WERI-Rb-1 (cell line): ENCODE data around the gene JAKMIP2.
"Not testable (repeated sequence)": the region's sequence is repeated elsewhere in the genome, so short reads cannot be mapped to it uniquely, and the experiment has no call there.

Source experiments
- DNase-seq: peaks from one replicate; pipeline ENCODE4 v3.0.0-alpha.2; 2020
- H3K27ac ChIP-seq: fragments of 250-450 bp; sonication (Bioruptor Pico); 2 replicates; pipeline ENCODE4 v1.5.1; 2020; ENCODE audit warnings: mild to moderate bottlenecking, moderate library complexity
- H3K27me3 ChIP-seq: fragments of 250-450 bp; sonication (Bioruptor Pico); 2 replicates; pipeline ENCODE4 v1.5.1; 2021; ENCODE audit warnings: mild to moderate bottlenecking, low read depth, moderate library complexity; ENCODE audit not compliant: insufficient read depth, severe bottlenecking
- H3K36me3 ChIP-seq: fragments of 250-450 bp; sonication (Bioruptor Pico); 2 replicates; pipeline ENCODE4 v1.5.1; 2020; ENCODE audit warnings: mild to moderate bottlenecking, moderate library complexity
- H3K4me3 ChIP-seq: 2 replicates; pipeline ENCODE4 v1.5.1; 2011; ENCODE audit warnings: low read depth, mild to moderate bottlenecking, control low read depth, low read length
- H3K9me3 ChIP-seq: fragments of 250-450 bp; sonication (Bioruptor Pico); 2 replicates; pipeline ENCODE4 v1.5.1; 2021; ENCODE audit warnings: mild to moderate bottlenecking, moderate library complexity; ENCODE audit not compliant: severe bottlenecking
- CTCF ChIP-seq: IDR thresholded peaks from 2 replicates; pipeline ENCODE4 v1.5.1; 2011; ENCODE audit warnings: low read depth, mild to moderate bottlenecking, control low read depth, inconsistent platforms, low read length

The JAKMIP2 gene

GRCh38 chr5:147636729-147636984 lies 145.9 kb downstream of the JAKMIP2 start:
- no peaks in the 10 kb centered on the region for H3K36me3 ChIP-seq

GRCh38 chr5:147635882-147636728 lies 146.4 kb downstream of the JAKMIP2 start:
- Histone ChIP-seq H3K36me3 (no peaks in the 10 kb centered on the region), H3K9me3 (no peaks in the 10 kb centered on the region), H3K4me3 (no peak overlapping the region), H3K27me3 (no peaks in the 10 kb centered on the region), H3K27ac (no peak overlapping the region)
- no peak for DNase-seq
- TF ChIP-seq CTCF = no peak

More at GRCh38 chr5:147636729-147636984, 145.9 kb downstream of the JAKMIP2 start:
- no peak for DNase-seq
- Histone ChIP-seq H3K27me3 (no peaks in the 10 kb centered on the region), H3K9me3 (no peaks in the 10 kb centered on the region), H3K27ac (no peak overlapping the region), H3K4me3 (no peak overlapping the region)
- no peak for TF ChIP-seq CTCF

- H3K27me3 ChIP-seq, H3K36me3 ChIP-seq, H3K4me3 ChIP-seq, DNase-seq, H3K9me3 ChIP-seq, H3K27ac ChIP-seq: not testable (repeated sequence)
Measured at GRCh38 chr5:147635439-147635838, 147.1 kb downstream of the JAKMIP2 start.

GRCh38 chr5:147633173-147633572 lies 149.4 kb downstream of the JAKMIP2 start:
- H3K27ac ChIP-seq = no peak overlapping the region
- no peak for DNase-seq
- no peak for TF ChIP-seq CTCF

GRCh38 chr5:147631428-147632003 lies 151.0 kb downstream of the JAKMIP2 start:
- DNase-seq = no peak

More at GRCh38 chr5:147633173-147633572, 149.4 kb downstream of the JAKMIP2 start:
- no peak overlapping the region for H3K4me3 ChIP-seq
- H3K9me3 ChIP-seq = no peaks in the 10 kb centered on the region
- no peaks in the 10 kb centered on the region for H3K27me3 ChIP-seq
- no peaks in the 10 kb centered on the region for H3K36me3 ChIP-seq

More at GRCh38 chr5:147631428-147632003, 151.0 kb downstream of the JAKMIP2 start:
- Histone ChIP-seq H3K4me3 (no peak overlapping the region), H3K36me3 (no peaks in the 10 kb centered on the region), H3K9me3 (no peaks in the 10 kb centered on the region), H3K27me3 (no peaks in the 10 kb centered on the region), H3K27ac (no peak overlapping the region)
- no peak for TF ChIP-seq CTCF
